H1 (cell line): ENCODE measurements around the gene KIF4A. TPM values are rescaled to one million over a fixed set of nuclear protein-coding genes. Genes with fewer than 3 reads are reported as not detected.

ENCODE experiments used
- CTCF ChIA-PET: fragments of 300-600 bp; sonication (Branson Sonifier 250); formaldehyde crosslinking; loops from one replicate; lab custom pipeline; 2021; ENCODE audit not compliant: partially characterized antibody; lab: Charles Lee
- POLR2A ChIA-PET: fragments of 300-600 bp; sonication (Branson Sonifier 250); formaldehyde crosslinking; loops from one replicate; lab custom pipeline; 2021; ENCODE audit warnings: inconsistent platforms; ENCODE audit not compliant: partially characterized antibody; lab: Charles Lee
- DNase-seq, 2 experiments: peaks; one replicate each; pipeline versions ENCODE4 v3.0.0 to v3.0.0-alpha.2; 2010 to 2022; ENCODE audit warnings: low spot score in 2 of 2, low read depth in 1 of 2, mixed read lengths in 1 of 2
- FAIRE-seq: peaks from 2 replicates; lab custom pipeline; 2011; peaks lifted over from hg19 to GRCh38; lab: Jason Lieb, UNC
- H2AFZ ChIP-seq: 2 replicates; pipeline ENCODE4 v1.8.1; 2012; ENCODE audit warnings: low read length, inconsistent platforms
- H2AK5ac ChIP-seq: 2 replicates; pipeline ENCODE4 v1.6.1; 2013; ENCODE audit warnings: low read depth, low read length
- H2BK120ac ChIP-seq: replicated peaks from 2 replicates; pipeline ENCODE3; 2013; ENCODE audit warnings: low read depth, low read length, inconsistent platforms
- H2BK12ac ChIP-seq: 2 replicates; pipeline ENCODE4 v1.6.1; 2013; ENCODE audit warnings: low read depth, low read length
- H2BK15ac ChIP-seq: 2 replicates; pipeline ENCODE4 v1.6.1; 2013; ENCODE audit warnings: low read length
- H2BK20ac ChIP-seq: 2 replicates; pipeline ENCODE4 v1.6.1; 2013; ENCODE audit warnings: low read length
- H2BK5ac ChIP-seq: 2 replicates; pipeline ENCODE4 v1.6.1; 2013; ENCODE audit warnings: low read depth, low read length
- H3K14ac ChIP-seq: 2 replicates; pipeline ENCODE4 v1.6.1; 2013; ENCODE audit warnings: inconsistent platforms; ENCODE audit not compliant: insufficient read length
- H3K18ac ChIP-seq: 2 replicates; pipeline ENCODE4 v1.6.1; 2013; ENCODE audit warnings: low read length; ENCODE audit errors: extremely low read depth
- H3K23ac ChIP-seq: 2 replicates; pipeline ENCODE4 v1.6.1; 2013; ENCODE audit warnings: inconsistent platforms; ENCODE audit not compliant: insufficient read length
- H3K23me2 ChIP-seq: 2 replicates; pipeline ENCODE4 v1.6.1; 2013; ENCODE audit warnings: low read depth, low read length
- H3K27ac ChIP-seq: 2 replicates; pipeline ENCODE4 v1.6.1; 2011; ENCODE audit warnings: low read depth, low read length, inconsistent platforms
- H3K27me3 ChIP-seq, 4 experiments: replicated peaks in 1 of 4; 1 replicate in 1 of 4; 2 replicates in 3 of 4; pipeline versions ENCODE4 v1.6.1 to v1.8.1; 2011 to 2013; ENCODE audit warnings: low read length in 3 of 4, mild to moderate bottlenecking in 3 of 4, inconsistent platforms in 2 of 4, mixed read lengths in 2 of 4, moderate library complexity in 1 of 4; ENCODE audit not compliant: control insufficient read depth in 3 of 4, insufficient read depth in 3 of 4; ENCODE audit errors: extremely low read depth in 1 of 4
- H3K36me3 ChIP-seq, 4 experiments: 2 replicates each; pipeline versions ENCODE4 v1.6.1 to v1.8.1; 2011 to 2013; ENCODE audit warnings: mild to moderate bottlenecking in 4 of 4, low read length in 3 of 4, moderate library complexity in 2 of 4, control low read depth in 1 of 4, inconsistent platforms in 1 of 4; ENCODE audit not compliant: insufficient read depth in 4 of 4, control insufficient read depth in 2 of 4
- H3K4ac ChIP-seq: replicated peaks from 2 replicates; pipeline ENCODE3; 2013; ENCODE audit warnings: low read length, low read depth, mixed read lengths, inconsistent platforms; ENCODE audit not compliant: insufficient read length
- H3K4me1 ChIP-seq, 4 experiments: replicated peaks in 1 of 4; 1 replicate in 1 of 4; 2 replicates in 3 of 4; pipeline versions ENCODE4 v1.6.1 to v1.8.1; 2011 to 2013; ENCODE audit warnings: low read length in 3 of 4, inconsistent platforms in 2 of 4, mixed read lengths in 1 of 4; ENCODE audit not compliant: insufficient read depth in 4 of 4, control insufficient read depth in 3 of 4
- H3K4me2 ChIP-seq, 2 experiments: 2 replicates each; pipeline versions ENCODE4 v1.6.1 to v1.8.1; 2011 to 2013; ENCODE audit warnings: low read depth in 2 of 2, low read length in 2 of 2, control low read depth in 1 of 2, inconsistent platforms in 1 of 2, mild to moderate bottlenecking in 1 of 2; ENCODE audit not compliant: insufficient read depth in 1 of 2
- H3K4me3 ChIP-seq, 4 experiments: fragments of 200-600, 300-600 bp in 1 of 4; sonication (generic), shearing (Covaris generic), sonication (Bioruptor Twin) in 1 of 4; 2 replicates each; pipeline versions ENCODE4 v1.5.1 to v1.8.1; 2011 to 2016; ENCODE audit warnings: low read length in 4 of 4, low read depth in 3 of 4, control low read depth in 2 of 4, inconsistent platforms in 2 of 4, mild to moderate bottlenecking in 2 of 4, mixed read lengths in 1 of 4, moderate library complexity in 1 of 4; ENCODE audit not compliant: insufficient read depth in 2 of 4; ENCODE audit errors: extremely low read depth in 1 of 4
- H3K56ac ChIP-seq: replicated peaks from 2 replicates; pipeline ENCODE3; 2013; ENCODE audit warnings: low read depth, mild to moderate bottlenecking, mixed read lengths, low read length, inconsistent platforms; ENCODE audit not compliant: insufficient read length
- H3K79me1 ChIP-seq: 2 replicates; pipeline ENCODE4 v1.6.1; 2013; ENCODE audit warnings: low read depth, low read length, control low read depth
- H3K79me2 ChIP-seq, 2 experiments: 2 replicates each; pipeline versions ENCODE4 v1.6.1 to v1.8.1; 2012 to 2013; ENCODE audit warnings: low read length in 2 of 2, mild to moderate bottlenecking in 2 of 2, inconsistent platforms in 1 of 2; ENCODE audit not compliant: insufficient read depth in 2 of 2, control insufficient read depth in 1 of 2
- H3K9ac ChIP-seq, 4 experiments: replicated peaks in 1 of 4; 1 replicate in 1 of 4; 2 replicates in 3 of 4; pipeline versions ENCODE4 v1.6.1 to v1.8.1; 2011 to 2013; ENCODE audit warnings: low read depth in 3 of 4, low read length in 3 of 4, control low read depth in 2 of 4, mild to moderate bottlenecking in 2 of 4, moderate library complexity in 2 of 4, inconsistent platforms in 1 of 4; ENCODE audit errors: extremely low read depth in 1 of 4
- H3K9me3 ChIP-seq, 2 experiments: 2 replicates each; pipeline versions ENCODE4 v1.6.1 to v1.8.1; 2012 to 2013; ENCODE audit warnings: mild to moderate bottlenecking in 2 of 2, moderate library complexity in 2 of 2, control low read depth in 1 of 2, inconsistent platforms in 1 of 2, low read depth in 1 of 2, low read length in 1 of 2, mixed read lengths in 1 of 2; ENCODE audit not compliant: insufficient read depth in 2 of 2
- H4K20me1 ChIP-seq, 2 experiments: replicated peaks in 1 of 2; 2 replicates each; pipeline versions ENCODE3 to v1.8.1; 2011 to 2013; ENCODE audit warnings: inconsistent platforms in 2 of 2, low read length in 2 of 2, mild to moderate bottlenecking in 1 of 2; ENCODE audit not compliant: insufficient read depth in 2 of 2, control insufficient read depth in 1 of 2
- H4K5ac ChIP-seq: 2 replicates; pipeline ENCODE4 v1.6.1; 2013; ENCODE audit warnings: low read length, low read depth, mixed read lengths, inconsistent platforms; ENCODE audit not compliant: insufficient read length
- H4K8ac ChIP-seq: 2 replicates; pipeline ENCODE4 v1.8.0; 2013; ENCODE audit warnings: mild to moderate bottlenecking, moderate library complexity, low read length, inconsistent platforms; ENCODE audit not compliant: insufficient read depth; ENCODE audit errors: extremely low read depth
- H4K91ac ChIP-seq: replicated peaks from 2 replicates; pipeline ENCODE3; 2013; ENCODE audit warnings: low read length, mixed read lengths, inconsistent platforms; ENCODE audit not compliant: insufficient read length
- BRCA1 ChIP-seq: IDR thresholded peaks from 2 replicates; pipeline ENCODE4 v1.6.1; 2012; ENCODE audit warnings: low read depth, low read length, improper control_type of control experiment
- E2F6 ChIP-seq: IDR thresholded peaks from 2 replicates; pipeline ENCODE4 v1.6.1; 2012; ENCODE audit warnings: inconsistent platforms
- GABPA ChIP-seq: IDR thresholded peaks from 2 replicates; pipeline ENCODE4 v1.6.1; 2011; ENCODE audit warnings: mild to moderate bottlenecking, low read length, moderate library complexity, borderline replicate concordance; ENCODE audit not compliant: insufficient read depth
- POLR2AphosphoS5 ChIP-seq: IDR thresholded peaks from 2 replicates; pipeline ENCODE4 v1.6.1; 2011; ENCODE audit warnings: low read depth, low read length
- TAF7 ChIP-seq: optimal IDR thresholded peaks from 2 replicates; pipeline ENCODE3; 2011; ENCODE audit warnings: low read depth, mild to moderate bottlenecking, inconsistent platforms, low read length, moderate library complexity, borderline replicate concordance
- ZNF274 ChIP-seq: IDR thresholded peaks from 2 replicates; pipeline ENCODE4 v1.7.0; 2012; ENCODE audit warnings: low read length, borderline replicate concordance; ENCODE audit errors: extremely low read depth
- WGBS, 2 experiments: shearing (Covaris generic) in 1 of 2; methylation state at CpG; one replicate each; pipeline versions ENCODE4 v1.1.6 to v1.1.7; 2013 to 2015; ENCODE audit warnings: low lambda C conversion rate in 2 of 2, mixed read lengths in 2 of 2, inconsistent platforms in 1 of 2, low coverage in 1 of 2, missing lambda C conversion rate in 1 of 2; ENCODE audit not compliant: insufficient replicate concordance in 2 of 2, insufficient coverage in 1 of 2, insufficient read length in 1 of 2; ENCODE audit errors: extremely low coverage in 1 of 2, missing lambda C conversion rate in 1 of 2; 5-methylcytosine and 5-hydroxymethylcytosine counted together
- polyA plus RNA-seq, 7 experiments: library from polyadenylated mRNA; depleted of rRNA in 3 of 7; stranded (reverse) in 5 of 7; unstranded in 2 of 7; fragments of >200 nt in 5 of 7; fragments of 200-250 nt in 2 of 7; gene quantifications; 1 replicate in 5 of 7; 2 replicates in 1 of 7; 4 replicates in 1 of 7; pipeline versions ENCODE4 v1.2.1 to v1.2.3, GENCODE V29; 2011 to 2013; ENCODE audit warnings: missing spikeins in 2 of 7, mixed read lengths in 2 of 7
- total RNA-seq: library from RNA; stranded (reverse); fragmentation: NEBNext Ultra II Directional; extraction: Animal tissue kit (Norgen Biotek cat#: 25700); gene quantifications from 2 replicates; pipeline ENCODE4 v1.2.1, GENCODE V29; 2021

KIF4A gene
- total and polyA plus RNA-seq, 2 of the 8 experiments (the other 6 are each of a cell fraction or from before 2014, with no cell fraction given), result 10.9 to 35.7 TPM

DNA sequence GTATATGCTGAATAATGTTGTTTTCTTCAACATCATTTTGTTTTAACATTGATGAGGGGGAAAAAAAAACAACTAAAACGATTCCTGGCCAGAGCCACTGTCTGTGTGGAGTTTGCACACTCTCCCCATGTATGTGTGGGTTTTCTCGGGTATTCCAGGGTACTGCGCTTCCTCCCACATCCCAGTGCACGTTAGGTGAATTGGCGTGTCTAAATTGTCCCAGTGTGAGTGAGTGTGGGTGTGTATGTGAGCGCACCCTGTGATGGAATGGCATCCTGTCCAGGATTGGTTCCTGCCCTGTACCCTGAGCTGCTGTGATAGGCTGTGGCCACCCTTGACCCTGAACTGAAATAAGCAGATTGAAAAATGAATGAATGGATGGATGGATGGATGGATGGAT is 152.3 kb downstream of the KIF4A start:
- Histone ChIP-seq H2AFZ (no peak overlapping the region), H2BK15ac (no peak overlapping the region), H4K5ac (no peak overlapping the region), H3K36me3 (no peaks in the 10 kb centered on the region), H2BK20ac (no peak overlapping the region), H2AK5ac (no peak overlapping the region), H3K14ac (no peak overlapping the region), H3K4ac (no peak overlapping the region), H3K56ac (no peak overlapping the region), H3K79me1 (no peaks in the 10 kb centered on the region), H4K20me1 (no peaks in the 10 kb centered on the region), H3K4me2 (no peak overlapping the region), H2BK5ac (no peak overlapping the region), H3K4me3 (no peak overlapping the region), H3K18ac (no peak overlapping the region), H3K27ac (no peak overlapping the region), H4K91ac (no peak overlapping the region), H2BK12ac (no peak overlapping the region), H3K4me1 (no peaks in the 10 kb centered on the region; a peak in 1 of 7 replicates), H3K9ac (no peak overlapping the region), H2BK120ac (no peak overlapping the region), H3K9me3 (no peaks in the 10 kb centered on the region), H4K8ac (no peak overlapping the region), H3K23me2 (no peaks in the 10 kb centered on the region; the same call in 1 of the 2 replicates), H3K27me3 (peaks cover 0 to 12% (median 10%) of the 10 kb centered on the region in 4 experiments; a peak in 4 of 7 replicates), H3K23ac (no peak overlapping the region), H3K79me2 (no peaks in the 10 kb centered on the region)
- FAIRE-seq (no peak), DNase-seq (no peak)
- ChIA-PET CTCF (interaction anchor here (0.5 to 2.4 kb wide), 2 partner anchors 10 to 386 kb away, joined by 3 to 10 read pairs; no protein-coding TSS in a partner anchor), POLR2A (interaction anchor here (1.0 to 1.3 kb wide), 2 partner anchors 8 to 19 kb away, joined by 3 to 4 read pairs; partner anchors contain the start of gene GDPD2)
- WGBS, 2 experiments, result 86% methylated on average over 5 of the region's 6 CpGs; no CpG with 5 or more reads in 1 of the 2 experiments
- no peak for TF ChIP-seq GABPA
- no peak for TF ChIP-seq POLR2AphosphoS5
- no peak for TF ChIP-seq E2F6
- TF ChIP-seq TAF7, result no peak
- no peak for TF ChIP-seq ZNF274
- no peak for TF ChIP-seq BRCA1
